T-helper 1 cell treated with Interleukin-12 subunit alpha and Interleukin-12 subunit beta and Interleukin-4 antibody, amounts not matched to agents 30 μg/mL and 1 μg/mL, for 36 hours (primary cell): ENCODE data around the gene ETDC.
"Not testable (repeated sequence)": the region's sequence is repeated elsewhere in the genome, so short reads cannot be mapped to it uniquely, and the experiment has no call there.

Source experiments
- H3K27ac Mint-ChIP-seq: one replicate; pipeline ENCODE4 v1.8.0; 2021; ENCODE audit warnings: mild to moderate bottlenecking, mixed read lengths
- H3K27me3 Mint-ChIP-seq: one replicate; pipeline ENCODE4 v1.8.0; 2021; ENCODE audit warnings: low read depth, mixed read lengths
- H3K36me3 Mint-ChIP-seq: one replicate; pipeline ENCODE4 v1.8.0; 2021; ENCODE audit warnings: low read depth, mixed read lengths
- H3K4me1 Mint-ChIP-seq: one replicate; pipeline ENCODE4 v1.8.0; 2021; ENCODE audit warnings: low read depth, mixed read lengths
- H3K4me3 Mint-ChIP-seq: one replicate; pipeline ENCODE4 v1.8.0; 2021; ENCODE audit warnings: mild to moderate bottlenecking, moderate library complexity, mixed read lengths
- H3K9me3 Mint-ChIP-seq: one replicate; pipeline ENCODE4 v1.8.0; 2021; ENCODE audit warnings: mixed read lengths

Gene ETDC

DNA sequence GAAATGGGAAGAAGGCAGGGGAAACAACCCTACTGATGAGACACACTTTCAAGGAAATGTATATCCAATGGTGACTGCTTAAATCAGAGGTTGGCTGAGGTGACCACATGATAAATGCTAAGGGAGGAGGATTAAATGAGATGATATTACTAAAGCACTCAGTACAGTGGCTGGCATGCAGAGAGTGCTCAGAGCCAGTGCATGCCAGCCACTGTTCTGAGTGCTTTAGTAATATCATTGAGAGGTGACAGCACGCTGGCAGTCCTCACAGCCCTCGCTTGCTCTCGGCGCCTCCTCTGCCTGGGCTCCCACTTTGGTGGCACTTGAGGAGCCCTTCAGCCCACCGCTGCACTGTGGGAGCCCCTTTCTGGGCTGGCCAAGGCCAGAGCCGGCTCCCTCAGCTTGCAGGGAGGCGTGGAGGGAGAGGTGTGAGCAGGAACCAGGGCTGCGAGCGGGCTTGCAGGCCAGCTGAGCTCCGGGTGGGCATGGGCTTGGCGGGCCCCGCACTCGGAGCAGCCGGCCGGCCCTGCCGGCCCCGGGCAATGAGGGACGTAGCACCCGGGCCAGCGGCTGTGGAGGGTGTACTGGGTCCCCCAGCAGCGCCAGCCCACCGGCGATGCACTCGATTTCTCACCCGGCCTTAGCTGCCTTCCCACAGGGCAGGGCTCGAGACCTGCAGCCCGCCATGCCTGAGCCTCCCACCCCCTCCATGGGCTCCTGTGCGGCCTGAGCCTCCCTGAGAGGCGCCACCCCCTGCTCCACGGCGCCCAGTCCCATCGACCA, 15.9 kb downstream of the ETDC start:
- not testable (repeated sequence) for H3K4me3 Mint-ChIP-seq, H3K27ac Mint-ChIP-seq, H3K27me3 Mint-ChIP-seq, H3K4me1 Mint-ChIP-seq
- peaks cover 25% of the 10 kb centered on the region for H3K9me3 Mint-ChIP-seq
- peaks cover 58% of the 10 kb centered on the region for H3K36me3 Mint-ChIP-seq

DNA sequence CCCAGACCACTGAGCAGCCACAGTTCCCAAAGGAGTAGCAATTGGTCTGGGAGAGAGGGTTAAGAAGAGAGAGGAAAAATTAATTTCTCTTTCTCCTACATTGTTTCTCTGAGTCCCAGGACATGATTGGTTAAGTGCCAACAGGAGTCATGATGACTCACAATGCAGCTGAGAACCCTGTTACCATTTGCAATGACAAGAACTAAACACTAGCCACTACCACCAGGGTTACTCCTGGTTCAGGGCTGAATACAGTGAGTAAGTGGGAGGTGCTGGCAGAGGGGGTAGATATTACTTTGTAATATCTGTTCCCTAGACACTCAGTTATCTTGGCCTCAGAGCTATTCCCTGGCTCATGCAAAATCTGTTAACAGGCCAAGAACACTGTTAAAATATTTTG, 18.0 kb downstream of the ETDC start:
- H3K4me3 Mint-ChIP-seq, result no peak overlapping the region
- no peaks in the 10 kb centered on the region for H3K27me3 Mint-ChIP-seq
- peaks cover 11% of the 10 kb centered on the region for H3K9me3 Mint-ChIP-seq
- H3K27ac Mint-ChIP-seq, result no peak overlapping the region
- peaks cover 1% of the 10 kb centered on the region for H3K4me1 Mint-ChIP-seq
- peaks cover 49% of the 10 kb centered on the region for H3K36me3 Mint-ChIP-seq

DNA sequence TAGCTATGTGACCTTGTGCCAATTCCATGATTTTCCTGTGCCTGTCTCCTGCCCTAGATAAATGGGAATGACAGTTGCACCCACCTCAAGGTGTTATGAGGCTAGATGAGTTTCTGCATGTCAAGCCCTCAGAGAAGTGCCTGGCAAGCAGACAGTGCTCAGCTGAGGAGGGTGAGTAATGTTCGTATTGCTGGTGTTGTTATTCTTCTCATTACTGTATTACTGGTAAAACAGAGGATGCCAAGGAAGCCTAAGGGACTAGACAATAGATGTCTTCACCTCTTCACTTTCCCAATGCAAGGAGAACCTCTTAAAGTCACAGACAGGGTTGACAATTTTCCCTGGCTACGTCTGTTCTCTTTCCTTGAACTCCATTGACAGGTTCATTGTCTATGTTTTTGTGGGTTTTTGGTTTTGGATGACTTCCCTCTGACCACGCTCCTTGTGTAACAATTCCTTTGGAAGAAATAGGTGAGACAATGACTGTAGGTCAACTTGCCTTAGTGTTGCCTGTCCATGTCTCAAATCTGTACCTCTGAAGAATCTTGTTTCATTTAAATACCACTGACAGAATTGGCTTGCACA, 19.2 kb downstream of the ETDC start:
- peaks cover 9% of the 10 kb centered on the region for H3K4me1 Mint-ChIP-seq
- peaks cover 4% of the 10 kb centered on the region for H3K9me3 Mint-ChIP-seq
- peaks cover 50% of the 10 kb centered on the region for H3K36me3 Mint-ChIP-seq
- H3K4me3 Mint-ChIP-seq, result no peak overlapping the region
- no peaks in the 10 kb centered on the region for H3K27me3 Mint-ChIP-seq
- no peak overlapping the region for H3K27ac Mint-ChIP-seq

DNA sequence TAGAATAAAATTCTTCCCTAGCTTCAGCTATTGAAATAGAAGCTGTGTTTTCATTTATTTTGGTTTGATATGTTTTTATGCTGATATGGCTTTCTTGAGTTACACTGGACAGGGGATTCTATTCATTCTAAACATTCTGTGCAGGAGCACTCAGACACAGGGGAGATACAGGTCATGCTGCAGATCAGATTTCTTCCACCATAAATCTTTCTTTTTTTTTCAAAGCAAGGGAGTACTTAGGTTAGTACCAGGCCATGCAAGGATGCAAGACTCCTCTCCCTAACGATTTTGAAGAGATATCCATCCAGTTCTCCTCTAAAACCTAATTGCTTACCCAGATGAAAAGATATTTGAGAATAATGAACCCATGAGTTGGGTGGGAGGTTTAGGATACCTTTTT, 21.4 kb downstream of the ETDC start:
- Mint-ChIP-seq H3K36me3 (peaks cover 39% of the 10 kb centered on the region), H3K4me3 (no peak overlapping the region), H3K27ac (no peak overlapping the region), H3K9me3 (no peaks in the 10 kb centered on the region), H3K4me1 (peaks cover 9% of the 10 kb centered on the region), H3K27me3 (no peaks in the 10 kb centered on the region)

DNA sequence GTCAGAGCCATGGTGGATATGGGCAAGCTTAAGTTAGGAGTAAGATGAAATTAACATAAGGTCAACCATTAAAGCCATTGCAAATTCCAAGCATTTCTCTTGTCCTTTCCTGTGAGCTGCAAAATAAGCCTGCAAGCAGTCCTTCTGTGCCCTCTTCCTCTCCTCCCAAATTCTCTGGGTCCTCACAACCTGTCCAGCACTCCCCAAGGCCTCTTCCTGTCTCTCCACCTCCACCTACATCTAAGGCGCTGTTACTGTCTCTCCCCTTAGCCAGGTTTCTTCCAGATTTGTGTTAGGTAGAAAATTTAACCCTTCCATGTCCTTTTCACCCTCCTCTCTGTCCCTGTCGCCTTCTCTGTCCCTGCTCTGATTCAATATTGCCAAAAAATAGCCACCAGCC, 22.2 kb downstream of the ETDC start:
- Mint-ChIP-seq H3K9me3 (no peaks in the 10 kb centered on the region), H3K4me1 (peaks cover 13% of the 10 kb centered on the region), H3K27me3 (no peaks in the 10 kb centered on the region), H3K36me3 (peaks cover 40% of the 10 kb centered on the region), H3K4me3 (no peak overlapping the region), H3K27ac (no peak overlapping the region)

DNA sequence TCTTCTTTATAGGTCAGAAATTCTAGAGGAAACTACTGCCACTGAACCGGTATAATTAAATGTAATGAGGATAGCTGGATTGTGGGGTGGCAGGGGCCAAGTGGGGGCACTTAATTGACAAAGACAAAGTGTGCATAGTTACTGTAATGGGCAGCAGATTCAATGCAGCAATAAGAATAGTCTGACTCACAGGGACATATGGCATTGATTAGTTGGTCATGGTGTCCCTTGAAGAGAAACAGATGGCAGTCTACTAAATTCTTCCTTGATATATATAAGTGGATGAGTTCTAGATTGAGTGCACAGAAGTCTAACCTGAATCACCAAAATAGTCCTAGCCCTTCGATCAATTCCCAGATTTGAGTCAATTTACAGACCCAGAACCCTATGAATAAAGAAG, 31.6 kb downstream of the ETDC start:
- H3K9me3 Mint-ChIP-seq, result no peaks in the 10 kb centered on the region
- no peaks in the 10 kb centered on the region for H3K27me3 Mint-ChIP-seq
- H3K4me1 Mint-ChIP-seq, result peaks cover 60% of the 10 kb centered on the region

DNA sequence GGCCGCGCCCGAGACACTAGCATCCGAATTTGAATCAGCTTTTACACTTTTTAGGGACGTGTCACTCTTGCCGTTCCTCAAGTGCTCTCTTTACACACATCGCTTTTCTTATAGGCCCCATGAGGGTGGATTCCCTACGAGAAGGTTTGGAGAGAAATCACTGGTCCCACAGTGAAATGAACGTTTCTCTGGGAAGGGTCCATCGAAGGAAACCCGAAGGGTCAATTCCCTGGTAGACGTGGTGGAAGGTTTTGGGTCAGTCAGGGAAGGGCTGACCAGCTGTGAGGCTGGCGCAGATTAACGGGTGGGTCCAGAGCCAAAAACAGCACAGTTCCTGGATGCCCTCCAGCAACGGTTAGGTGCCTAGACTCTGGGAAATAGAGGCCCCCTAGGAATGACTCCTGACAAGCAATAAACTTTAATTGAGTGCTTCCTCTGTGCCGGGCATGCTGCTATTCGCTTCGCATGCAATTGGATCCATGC, 35.9 kb downstream of the ETDC start:
- Mint-ChIP-seq H3K4me3 (peak overlapping the region; percentile 79), H3K36me3 (peaks cover 23% of the 10 kb centered on the region), H3K27me3 (no peaks in the 10 kb centered on the region), H3K9me3 (no peaks in the 10 kb centered on the region), H3K27ac (peak overlapping the region; percentile 67), H3K4me1 (peaks cover 37% of the 10 kb centered on the region)

More for the DNA sequence above, 31.6 kb downstream of the ETDC start:
- Mint-ChIP-seq H3K36me3 (peaks cover 30% of the 10 kb centered on the region), H3K27ac (no peak overlapping the region), H3K4me3 (peak overlapping the region; percentile 96)

DNA sequence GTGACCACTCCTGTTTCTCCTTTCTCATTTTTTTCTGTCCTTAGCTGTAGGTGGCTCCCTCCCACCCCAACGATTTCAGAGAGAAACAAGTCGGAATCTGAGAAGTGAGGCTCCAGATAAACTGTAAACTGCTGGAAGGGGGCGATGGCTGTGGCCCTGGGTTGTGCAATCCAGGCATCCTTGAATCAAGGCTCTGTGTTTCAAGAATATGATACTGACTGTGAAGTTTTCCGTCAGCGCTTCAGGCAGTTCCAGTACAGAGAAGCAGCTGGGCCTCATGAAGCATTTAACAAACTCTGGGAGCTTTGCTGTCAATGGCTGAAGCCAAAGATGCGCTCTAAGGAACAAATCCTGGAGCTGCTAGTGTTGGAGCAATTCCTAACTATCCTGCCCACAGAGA, 37.7 kb downstream of the ETDC start:
- Mint-ChIP-seq H3K4me1 (peaks cover 18% of the 10 kb centered on the region), H3K27me3 (no peaks in the 10 kb centered on the region), H3K4me3 (no peak overlapping the region), H3K9me3 (no peaks in the 10 kb centered on the region), H3K36me3 (peaks cover 24% of the 10 kb centered on the region), H3K27ac (no peak overlapping the region)

DNA sequence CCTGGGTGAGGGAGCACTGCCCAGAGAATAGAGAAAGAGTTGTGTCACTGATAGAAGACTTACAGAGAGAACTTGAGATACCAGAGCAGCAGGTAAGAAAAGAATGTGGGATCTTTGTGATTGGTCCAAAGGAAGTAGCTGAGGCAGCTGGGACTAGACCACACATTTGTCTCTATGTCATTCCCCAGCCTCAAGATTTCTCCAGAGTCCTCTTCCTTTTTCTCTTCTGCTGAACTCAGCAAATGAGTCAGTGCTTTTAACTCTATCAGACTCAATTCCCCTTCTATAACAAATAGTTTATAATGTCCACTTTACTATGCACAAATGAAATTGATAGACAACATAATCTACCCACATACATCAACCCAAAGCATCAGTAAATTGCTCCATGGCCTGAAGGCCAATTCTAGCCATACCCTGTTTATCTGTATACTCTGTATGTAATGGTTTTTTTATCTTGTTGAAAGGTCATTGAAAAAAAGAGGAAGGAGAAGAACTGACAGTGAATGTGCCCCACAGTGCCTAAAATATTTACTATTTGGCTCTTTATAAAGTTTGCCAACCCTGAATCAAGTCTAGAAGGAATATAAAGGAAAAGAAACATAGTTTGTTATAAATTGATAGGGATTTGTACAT, 38.2 kb downstream of the ETDC start:
- no peaks in the 10 kb centered on the region for H3K9me3 Mint-ChIP-seq
- peaks cover 13% of the 10 kb centered on the region for H3K4me1 Mint-ChIP-seq
- H3K4me3 Mint-ChIP-seq, result no peak overlapping the region
- no peaks in the 10 kb centered on the region for H3K27me3 Mint-ChIP-seq
- peaks cover 22% of the 10 kb centered on the region for H3K36me3 Mint-ChIP-seq
- no peak overlapping the region for H3K27ac Mint-ChIP-seq

DNA sequence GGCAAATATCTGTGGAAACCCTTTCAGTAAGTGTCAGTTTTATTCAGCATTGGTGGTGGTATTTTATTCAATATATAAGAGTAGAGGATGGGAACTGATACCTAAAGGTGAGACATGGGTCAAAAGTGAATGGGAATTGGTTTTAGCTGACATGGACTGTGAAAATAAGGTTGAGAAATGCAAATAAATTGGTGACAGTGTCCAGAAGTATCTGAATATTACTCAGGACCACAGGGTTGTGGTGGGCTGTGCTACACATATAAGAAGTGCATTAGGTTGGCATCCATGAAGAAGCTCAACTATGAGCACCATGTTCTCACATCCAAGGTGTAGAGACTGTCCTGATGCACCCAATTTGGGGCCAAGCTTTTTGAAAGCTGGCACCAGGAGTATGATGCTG, 45.0 kb downstream of the ETDC start:
- Mint-ChIP-seq H3K9me3 (no peaks in the 10 kb centered on the region), H3K4me3 (no peak overlapping the region), H3K27ac (no peak overlapping the region)

More for the DNA sequence above, 45.0 kb downstream of the ETDC start:
- H3K27me3 Mint-ChIP-seq, result no peaks in the 10 kb centered on the region
- H3K4me1 Mint-ChIP-seq, result no peaks in the 10 kb centered on the region
- peaks cover 25% of the 10 kb centered on the region for H3K36me3 Mint-ChIP-seq
